Measurements from ENCODE around the gene PUM1.

DNA sequence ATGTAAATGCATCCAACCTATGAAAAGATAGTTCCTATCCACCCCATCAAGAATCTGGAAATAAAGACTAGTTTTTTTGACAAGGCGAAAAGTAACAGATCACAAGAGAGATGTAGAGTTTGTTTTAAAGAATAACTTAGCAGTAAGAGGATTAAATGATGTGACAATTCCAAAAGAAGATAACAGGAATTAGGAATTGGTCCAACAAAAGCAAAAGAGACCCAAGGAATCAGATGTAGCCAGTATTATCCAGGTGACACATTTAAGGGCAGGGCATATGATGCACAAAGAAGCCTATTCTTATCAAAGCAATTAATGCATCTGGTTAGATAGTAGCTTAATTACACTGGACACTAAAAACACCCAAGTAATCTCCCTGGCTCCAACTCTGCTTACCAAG, 53.8 kb downstream of the PUM1 start:
- TF ChIP-seq BHLHE40 (IDR thresholded peaks at IDR 0.05; ENCODE audit: borderline replicate concordance) = no peak
- no peak for TF ChIP-seq TARDBP (IDR thresholded peaks at IDR 0.05)
- no peak for TF ChIP-seq SUZ12 (IDR thresholded peaks at IDR 0.05)
- TF ChIP-seq LEF1 (IDR thresholded peaks at IDR 0.05; ENCODE audit: borderline replicate concordance) = no peak
- TF ChIP-seq L3MBTL2 (conservative IDR thresholded peaks at IDR 0.05) = no peak
- TF ChIP-seq ELF4 (IDR thresholded peaks at IDR 0.05) = no peak
- TF ChIP-seq HDGF (IDR thresholded peaks at IDR 0.05; ENCODE audit: borderline replicate concordance) = no peak
- TF ChIP-seq SP1 (IDR thresholded peaks at IDR 0.05) = no peak
- TF ChIP-seq, protein P1, sequence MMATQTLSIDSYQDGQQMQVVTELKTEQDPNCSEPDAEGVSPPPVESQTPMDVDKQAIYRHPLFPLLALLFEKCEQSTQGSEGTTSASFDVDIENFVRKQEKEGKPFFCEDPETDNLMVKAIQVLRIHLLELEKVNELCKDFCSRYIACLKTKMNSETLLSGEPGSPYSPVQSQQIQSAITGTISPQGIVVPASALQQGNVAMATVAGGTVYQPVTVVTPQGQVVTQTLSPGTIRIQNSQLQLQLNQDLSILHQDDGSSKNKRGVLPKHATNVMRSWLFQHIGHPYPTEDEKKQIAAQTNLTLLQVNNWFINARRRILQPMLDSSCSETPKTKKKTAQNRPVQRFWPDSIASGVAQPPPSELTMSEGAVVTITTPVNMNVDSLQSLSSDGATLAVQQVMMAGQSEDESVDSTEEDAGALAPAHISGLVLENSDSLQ (IDR thresholded peaks at IDR 0.05) = no peak
- TF ChIP-seq ARNT (IDR thresholded peaks at IDR 0.05) = no peak
- no peak for TF ChIP-seq FOXA1 (IDR thresholded peaks at IDR 0.05)
- TF ChIP-seq FOXK2 (IDR thresholded peaks at IDR 0.05) = no peak

Data from HEK293T (cell line).